ENCODE data around the gene STAMBP.

DNA sequence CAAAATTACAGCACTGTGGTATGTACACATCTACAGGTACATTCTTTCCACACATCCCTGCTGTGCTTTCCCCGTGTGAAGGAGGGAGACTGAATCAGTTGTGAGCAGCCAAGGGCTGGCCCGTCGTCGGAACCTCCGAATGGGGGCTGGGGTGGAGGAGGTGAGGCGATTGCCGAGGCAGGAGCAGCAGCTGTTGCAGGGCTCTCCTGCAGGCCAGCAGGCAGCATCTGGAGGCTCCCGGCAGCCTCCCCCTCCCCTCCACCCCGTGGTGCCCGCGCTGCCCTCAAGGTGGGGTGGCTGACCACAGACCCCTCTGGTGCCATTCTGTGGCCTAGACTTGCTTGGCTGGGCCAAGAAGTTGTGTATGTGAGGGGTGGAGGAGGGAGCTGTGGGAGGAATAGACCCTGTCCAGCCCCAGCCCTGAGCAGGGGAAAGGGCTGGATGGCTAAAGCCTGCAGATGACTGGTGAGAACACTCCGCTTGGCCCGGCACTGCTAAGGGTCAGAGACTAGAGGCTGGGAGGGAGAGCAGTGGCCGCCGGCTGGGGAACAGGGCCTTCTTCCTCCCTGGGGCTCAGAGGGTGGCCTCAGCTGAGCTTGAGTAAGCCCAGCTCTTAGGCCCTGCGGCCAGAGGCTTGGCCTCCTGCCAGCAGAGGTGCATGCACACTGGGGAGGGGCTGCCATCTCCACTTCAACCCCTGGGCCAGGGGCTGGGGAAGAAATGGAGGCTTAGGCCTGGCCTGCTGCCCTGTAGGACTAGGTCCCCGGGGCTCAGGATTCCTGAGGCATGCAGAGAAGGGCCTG lies 7.6 kb downstream of the STAMBP start:
- TF ChIP-seq CTCF (IDR thresholded peaks at IDR 0.05) (no peak), POLR2A (IDR thresholded peaks at IDR 0.05) (no peak), POLR2AphosphoS5 (IDR thresholded peaks at IDR 0.05) (no peak)
